ENCODE data around the gene PTPRH.

- TF ChIP-seq ZNF639 (CRISPR knock-in tag; conservative IDR thresholded peaks at IDR 0.05 in 1 of 2, IDR thresholded peaks at IDR 0.05 in 1 of 2) (no peak), ATF2 (CRISPR knock-in tag; IDR thresholded peaks at IDR 0.05) (no peak), FOXJ2 (tag; IDR thresholded peaks at IDR 0.05) (no peak), HDAC6 (IDR thresholded peaks at IDR 0.05; ENCODE audit: low read depth, low read length) (no peak), CTCF (IDR thresholded peaks at IDR 0.05 in 2 of 3, conservative IDR thresholded peaks at IDR 0.05 in 1 of 3; ENCODE audit: insufficient read depth in 2 of 3, low read depth in 1 of 3, low read length in 3 of 3) (no peak), TRIM24 (IDR thresholded peaks at IDR 0.05) (no peak), ZNF23 (CRISPR knock-in tag; IDR thresholded peaks at IDR 0.05) (no peak), FOS (IDR thresholded peaks at IDR 0.05; ENCODE audit: extremely low read depth, insufficient read length) (no peak), EP300 (IDR thresholded peaks at IDR 0.05; ENCODE audit: low read length) (no peak)
- TF ChIP-seq, protein P1, sequence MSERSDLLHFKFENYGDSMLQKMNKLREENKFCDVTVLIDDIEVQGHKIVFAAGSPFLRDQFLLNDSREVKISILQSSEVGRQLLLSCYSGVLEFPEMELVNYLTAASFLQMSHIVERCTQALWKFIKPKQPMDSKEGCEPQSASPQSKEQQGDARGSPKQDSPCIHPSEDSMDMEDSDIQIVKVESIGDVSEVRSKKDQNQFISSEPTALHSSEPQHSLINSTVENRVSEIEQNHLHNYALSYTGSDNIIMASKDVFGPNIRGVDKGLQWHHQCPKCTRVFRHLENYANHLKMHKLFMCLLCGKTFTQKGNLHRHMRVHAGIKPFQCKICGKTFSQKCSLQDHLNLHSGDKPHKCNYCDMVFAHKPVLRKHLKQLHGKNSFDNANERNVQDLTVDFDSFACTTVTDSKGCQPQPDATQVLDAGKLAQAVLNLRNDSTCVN (CRISPR knock-in tag; IDR thresholded peaks at IDR 0.05), result no peak
- TF ChIP-seq, protein P2, sequence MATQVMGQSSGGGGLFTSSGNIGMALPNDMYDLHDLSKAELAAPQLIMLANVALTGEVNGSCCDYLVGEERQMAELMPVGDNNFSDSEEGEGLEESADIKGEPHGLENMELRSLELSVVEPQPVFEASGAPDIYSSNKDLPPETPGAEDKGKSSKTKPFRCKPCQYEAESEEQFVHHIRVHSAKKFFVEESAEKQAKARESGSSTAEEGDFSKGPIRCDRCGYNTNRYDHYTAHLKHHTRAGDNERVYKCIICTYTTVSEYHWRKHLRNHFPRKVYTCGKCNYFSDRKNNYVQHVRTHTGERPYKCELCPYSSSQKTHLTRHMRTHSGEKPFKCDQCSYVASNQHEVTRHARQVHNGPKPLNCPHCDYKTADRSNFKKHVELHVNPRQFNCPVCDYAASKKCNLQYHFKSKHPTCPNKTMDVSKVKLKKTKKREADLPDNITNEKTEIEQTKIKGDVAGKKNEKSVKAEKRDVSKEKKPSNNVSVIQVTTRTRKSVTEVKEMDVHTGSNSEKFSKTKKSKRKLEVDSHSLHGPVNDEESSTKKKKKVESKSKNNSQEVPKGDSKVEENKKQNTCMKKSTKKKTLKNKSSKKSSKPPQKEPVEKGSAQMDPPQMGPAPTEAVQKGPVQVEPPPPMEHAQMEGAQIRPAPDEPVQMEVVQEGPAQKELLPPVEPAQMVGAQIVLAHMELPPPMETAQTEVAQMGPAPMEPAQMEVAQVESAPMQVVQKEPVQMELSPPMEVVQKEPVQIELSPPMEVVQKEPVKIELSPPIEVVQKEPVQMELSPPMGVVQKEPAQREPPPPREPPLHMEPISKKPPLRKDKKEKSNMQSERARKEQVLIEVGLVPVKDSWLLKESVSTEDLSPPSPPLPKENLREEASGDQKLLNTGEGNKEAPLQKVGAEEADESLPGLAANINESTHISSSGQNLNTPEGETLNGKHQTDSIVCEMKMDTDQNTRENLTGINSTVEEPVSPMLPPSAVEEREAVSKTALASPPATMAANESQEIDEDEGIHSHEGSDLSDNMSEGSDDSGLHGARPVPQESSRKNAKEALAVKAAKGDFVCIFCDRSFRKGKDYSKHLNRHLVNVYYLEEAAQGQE (IDR thresholded peaks at IDR 0.05; ENCODE audit: borderline replicate concordance), result no peak
- TF ChIP-seq, protein P2 (CRISPR knock-in tag; IDR thresholded peaks at IDR 0.05; ENCODE audit: low read depth), result no peak
Measured at GRCh38 chr19:55197528-55197927, 11.8 kb downstream of the PTPRH start.

Data from K562 (cell line).